GM13977 (cell line): ENCODE results near the gene SAMD5.

Experiments used
- DNase-seq: peaks from one replicate; pipeline ENCODE4 v3.0.0; 2012; ENCODE audit warnings: low spot score
- CTCF ChIP-seq: IDR thresholded peaks from 2 replicates; pipeline ENCODE4 v1.5.1; 2012; ENCODE audit warnings: mild to moderate bottlenecking, control low read depth; ENCODE audit not compliant: insufficient read depth; ENCODE audit errors: extremely low read depth, missing control alignments
- in situ Hi-C: fragments of 300-500 bp; cut with MboI; formaldehyde crosslinking; loops from one replicate; pipeline ENCODE4 v1.12.0; 2022; ENCODE audit warnings: low sequenced_read_pairs, low pct_unique_long_range_greater_than_20kb, mixed read lengths, inconsistent platforms; ENCODE audit not compliant: unreplicated experiment

SAMD5 gene

GRCh38 chr6:147595961-147596360, 87.5 kb downstream of the SAMD5 start:
- in situ Hi-C loops = no loop called here
- no peak for DNase-seq
- TF ChIP-seq CTCF = no peak

- in situ Hi-C loops = no loop called here
- no peak for TF ChIP-seq CTCF
- no peak for DNase-seq
These were observed 95.0 kb downstream of the SAMD5 start for GRCh38 chr6:147603392-147604081.

- TF ChIP-seq CTCF = no peak
- in situ Hi-C loops = no loop called here
- DNase-seq = no peak
These were observed 95.9 kb downstream of the SAMD5 start for GRCh38 chr6:147604373-147604772.

- TF ChIP-seq CTCF = no peak
- in situ Hi-C loops = no loop called here
- DNase-seq = no peak
These were observed 103.5 kb downstream of the SAMD5 start for GRCh38 chr6:147611992-147612391.

GRCh38 chr6:147614501-147614900, 106.0 kb downstream of the SAMD5 start:
- in situ Hi-C loops = no loop called here
- no peak for DNase-seq
- no peak for TF ChIP-seq CTCF

- TF ChIP-seq CTCF = no peak
- DNase-seq = no peak
- in situ Hi-C loops = no loop called here
These were observed 107.4 kb downstream of the SAMD5 start for GRCh38 chr6:147615659-147616456.
